GM12878 (cell line): ENCODE results near the gene CEP131. TPM values are rescaled to one million over a fixed set of nuclear protein-coding genes. Genes with fewer than 3 reads are reported as not detected.

Source experiments
- ATAC-seq: fragments of 200-7000 bp; cut with Tn5 transposase; 3 replicates; pipeline ENCODE4 v1.9.1; 2020; ENCODE audit warnings: mild to moderate bottlenecking, moderate library complexity
- BruUV-seq: library from RNA; stranded (reverse); fragments of 400-500 nt; replicated peaks from 2 replicates; lab custom pipeline; 2021; lab: Mats Ljungman, UMichigan
- CTCF ChIA-PET: fragments of 300-600 bp; sonication (Branson Sonifier 250); formaldehyde crosslinking; extraction: SDS; loops from one replicate; lab custom pipeline; 2021; ENCODE audit warnings: inconsistent platforms; lab: Yijun Ruan, JAX
- POLR2A ChIA-PET: fragments of 350-600 bp; formaldehyde crosslinking; extraction: SDS; loops from one replicate; lab custom pipeline; 2021; ENCODE audit warnings: inconsistent platforms; lab: Charles Lee
- RAD21 ChIA-PET: fragments of 300-600 bp; sonication (Branson Sonifier 250); formaldehyde crosslinking; loops from one replicate; lab custom pipeline; 2023; ENCODE audit warnings: antibody characterized with exemption; ENCODE audit not compliant: unreplicated experiment; lab: Charles Lee
- SMC1A ChIA-PET: fragments of 300-600 bp; sonication (Branson Sonifier 250); formaldehyde crosslinking; loops from one replicate; lab custom pipeline; 2023; ENCODE audit not compliant: unreplicated experiment, uncharacterized antibody; lab: Charles Lee
- DNase-seq: peaks from one replicate; pipeline ENCODE4 v3.0.0-alpha.2; 2011; ENCODE audit warnings: low read depth, low spot score
- FAIRE-seq: peaks from 3 replicates; lab custom pipeline; 2011; peaks lifted over from hg19 to GRCh38; lab: Jason Lieb, UNC
- H2AFZ ChIP-seq: 2 replicates; pipeline ENCODE4 v1.6.0; 2011; ENCODE audit warnings: low read depth, low read length, control low read depth; ENCODE audit not compliant: control insufficient read depth
- H3K27ac ChIP-seq: 2 replicates; pipeline ENCODE4 v1.5.1; 2011; ENCODE audit warnings: control low read depth; ENCODE audit not compliant: control insufficient read depth, insufficient read depth
- H3K27me3 ChIP-seq, 2 experiments: replicated peaks in 1 of 2; 2 replicates each; pipeline versions ENCODE4 v1.6.0 to v1.6.1; 2011; ENCODE audit warnings: low read length in 1 of 2; ENCODE audit not compliant: control insufficient read depth in 2 of 2, insufficient read depth in 2 of 2
- H3K36me3 ChIP-seq, 2 experiments: 2 replicates each; pipeline ENCODE4 v1.5.1; 2011; ENCODE audit warnings: low read length in 1 of 2; ENCODE audit not compliant: control insufficient read depth in 2 of 2, insufficient read depth in 2 of 2
- H3K4me1 ChIP-seq: 2 replicates; pipeline ENCODE4 v1.6.1; 2011; ENCODE audit warnings: mild to moderate bottlenecking, low read length, moderate library complexity, mixed read lengths; ENCODE audit not compliant: control insufficient read depth, insufficient read depth
- H3K4me2 ChIP-seq: 2 replicates; pipeline ENCODE4 v1.6.0; 2011; ENCODE audit warnings: control low read depth; ENCODE audit not compliant: control insufficient read depth, insufficient read depth
- H3K4me3 ChIP-seq: fragments of 200-600 bp; sonication (generic); 2 replicates; pipeline ENCODE4 v1.5.1; 2016
- H3K79me2 ChIP-seq: 2 replicates; pipeline ENCODE4 v1.6.0; 2011; ENCODE audit warnings: low read length; ENCODE audit not compliant: control insufficient read depth, insufficient read depth
- H3K9ac ChIP-seq: 2 replicates; pipeline ENCODE4 v1.8.0; 2011; ENCODE audit warnings: low read length, control low read depth, mixed read lengths; ENCODE audit not compliant: control insufficient read depth, insufficient read depth
- H3K9me3 ChIP-seq: replicated peaks from 3 replicates; pipeline ENCODE4 v1.5.1; 2011; ENCODE audit warnings: mild to moderate bottlenecking, low read length; ENCODE audit not compliant: control insufficient read depth, insufficient read depth
- H4K20me1 ChIP-seq: 2 replicates; pipeline ENCODE4 v1.6.0; 2011; ENCODE audit not compliant: control insufficient read depth, insufficient read depth
- GABPA ChIP-seq: IDR thresholded peaks from 2 replicates; pipeline ENCODE4 v1.6.1; 2014; ENCODE audit warnings: antibody characterized with exemption, low read depth, mild to moderate bottlenecking, inconsistent platforms
- HCFC1 ChIP-seq: fragments of 150-350 bp; IDR thresholded peaks from 2 replicates; pipeline ENCODE4 v1.6.1; 2014; ENCODE audit warnings: low read length
- KAT2A ChIP-seq: conservative IDR thresholded peaks from 2 replicates; pipeline ENCODE4 v1.6.1; 2011; ENCODE audit warnings: low read depth, low read length; ENCODE audit not compliant: control insufficient read depth
- NFYA ChIP-seq: IDR thresholded peaks from 2 replicates; pipeline ENCODE4 v1.6.1; 2011; ENCODE audit warnings: low read depth, mild to moderate bottlenecking, low read length, improper control_type of control experiment, borderline replicate concordance
- NFYB ChIP-seq: IDR thresholded peaks from 2 replicates; pipeline ENCODE4 v1.6.1; 2011; ENCODE audit warnings: low read depth, mild to moderate bottlenecking, low read length, improper control_type of control experiment, moderate library complexity; ENCODE audit not compliant: insufficient read depth
- PAX5 ChIP-seq: IDR thresholded peaks from 2 replicates; pipeline ENCODE4 v1.6.1; 2011; ENCODE audit warnings: low read depth, low read length, borderline replicate concordance
- RAD51 ChIP-seq: fragments of 450-650 bp; IDR thresholded peaks from 2 replicates; pipeline ENCODE4 v1.6.1; 2016; ENCODE audit warnings: moderate library complexity, mild to moderate bottlenecking, inconsistent platforms
- RCOR1 ChIP-seq: conservative IDR thresholded peaks from 2 replicates; pipeline ENCODE4 v1.6.1; 2012; ENCODE audit warnings: low read depth, low read length, improper control_type of control experiment
- STAT1 ChIP-seq: fragments of 450-650 bp; conservative IDR thresholded peaks from 2 replicates; pipeline ENCODE4 v1.6.1; 2014; ENCODE audit warnings: antibody characterized with exemption, mild to moderate bottlenecking
- TBL1XR1 ChIP-seq: IDR thresholded peaks from 2 replicates; pipeline ENCODE4 v1.6.1; 2012; ENCODE audit warnings: low read depth, low read length, improper control_type of control experiment
- ZNF384 ChIP-seq: IDR thresholded peaks from 2 replicates; pipeline ENCODE4 v1.6.1; 2012; ENCODE audit warnings: low read depth, mild to moderate bottlenecking, low read length, improper control_type of control experiment, borderline replicate concordance
- ZZZ3 ChIP-seq: IDR thresholded peaks from 2 replicates; pipeline ENCODE4 v1.6.1; 2011; ENCODE audit warnings: low read depth; ENCODE audit not compliant: control insufficient read depth, insufficient read length
- WGBS: methylation state at CpG from one replicate; pipeline ENCODE4 v1.1.6; 2016; ENCODE audit warnings: low lambda C conversion rate; ENCODE audit not compliant: insufficient replicate concordance, insufficient coverage; ENCODE audit errors: missing lambda C conversion rate; 5-methylcytosine and 5-hydroxymethylcytosine counted together
- in situ Hi-C: fragments of 300-500 bp; cut with MboI; formaldehyde crosslinking; loops from 9 replicates; pipeline ENCODE4 v1.14.3; 2018; ENCODE audit warnings: mixed read lengths
- intact Hi-C: fragments of 100-400 bp; cut with micrococcal nuclease; formaldehyde crosslinking; loops from one replicate; pipeline ENCODE4 v1.14.2; 2022; ENCODE audit not compliant: unreplicated experiment
- polyA plus RNA-seq, 11 experiments: library from polyadenylated mRNA; depleted of rRNA in 4 of 11; unstranded in 6 of 11; stranded (reverse) in 5 of 11; fragments of >200 nt; fragmentation: Nextera tagmentation in 4 of 11; fragmentation: Illumina TruSeq in 1 of 11; extraction: Ambion mirVana in 4 of 11; extraction: Trizol in 1 of 11; gene quantifications; 1 replicate in 1 of 11; 2 replicates in 10 of 11; pipeline versions ENCODE4 v1.2.1 to v1.2.3, GENCODE V29; 2011 to 2016; ENCODE audit warnings: inconsistent platforms in 2 of 11, missing spikeins in 2 of 11, low read depth in 1 of 11
- total RNA-seq, 4 experiments: library from RNA; depleted of rRNA in 3 of 4; stranded (reverse); fragments of >200 nt in 3 of 4; fragmentation: Illumina TruSeq in 1 of 4; extraction: Trizol in 1 of 4; gene quantifications; 2 replicates each; pipeline versions ENCODE4 v1.2.1 to v1.2.3, GENCODE V29; 2013 to 2021
- TF ChIP-seq, protein P1 (sequence below): fragments of 450-650 bp; IDR thresholded peaks from 2 replicates; pipeline ENCODE4 v1.6.1; 2017; ENCODE audit warnings: mild to moderate bottlenecking, moderate library complexity
- TF ChIP-seq, protein P2 (sequence below): fragments of 450-650 bp; formaldehyde crosslinking; IDR thresholded peaks from 2 replicates; pipeline ENCODE4 v1.4.0; 2022; ENCODE audit warnings: mild to moderate bottlenecking, moderate library complexity
- TF ChIP-seq, protein P3 (sequence below): fragments of 450-650 bp; IDR thresholded peaks from 2 replicates; pipeline ENCODE4 v1.6.1; 2017; ENCODE audit warnings: mild to moderate bottlenecking

Gene CEP131
- total and polyA plus RNA-seq, 10 of the 15 experiments (the other 5 are each of a cell fraction or from before 2014, with no cell fraction given), result 0.05 to 17.3 (median 6.7) TPM

DNA sequence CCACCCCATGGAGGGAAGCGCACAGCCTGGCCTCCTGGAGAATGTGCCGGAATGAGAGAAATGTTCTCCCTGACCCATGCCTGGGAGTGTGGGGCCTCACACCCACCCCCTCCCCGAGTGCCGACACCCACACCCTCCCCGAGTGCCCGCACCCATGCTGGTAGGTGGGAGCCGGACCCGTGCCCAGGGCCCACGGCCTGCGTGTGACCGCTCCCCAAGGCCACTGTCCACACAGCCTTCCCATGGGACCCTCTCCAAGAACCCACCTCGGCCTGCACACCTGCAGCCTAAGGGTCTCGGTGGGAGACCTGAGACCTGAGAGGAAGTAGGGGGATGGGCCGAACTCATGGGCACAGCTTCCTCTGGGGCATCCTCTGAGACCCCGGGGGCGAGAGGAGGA lies 60.8 kb downstream of the CEP131 start (continued):
- TF ChIP-seq, protein P1, sequence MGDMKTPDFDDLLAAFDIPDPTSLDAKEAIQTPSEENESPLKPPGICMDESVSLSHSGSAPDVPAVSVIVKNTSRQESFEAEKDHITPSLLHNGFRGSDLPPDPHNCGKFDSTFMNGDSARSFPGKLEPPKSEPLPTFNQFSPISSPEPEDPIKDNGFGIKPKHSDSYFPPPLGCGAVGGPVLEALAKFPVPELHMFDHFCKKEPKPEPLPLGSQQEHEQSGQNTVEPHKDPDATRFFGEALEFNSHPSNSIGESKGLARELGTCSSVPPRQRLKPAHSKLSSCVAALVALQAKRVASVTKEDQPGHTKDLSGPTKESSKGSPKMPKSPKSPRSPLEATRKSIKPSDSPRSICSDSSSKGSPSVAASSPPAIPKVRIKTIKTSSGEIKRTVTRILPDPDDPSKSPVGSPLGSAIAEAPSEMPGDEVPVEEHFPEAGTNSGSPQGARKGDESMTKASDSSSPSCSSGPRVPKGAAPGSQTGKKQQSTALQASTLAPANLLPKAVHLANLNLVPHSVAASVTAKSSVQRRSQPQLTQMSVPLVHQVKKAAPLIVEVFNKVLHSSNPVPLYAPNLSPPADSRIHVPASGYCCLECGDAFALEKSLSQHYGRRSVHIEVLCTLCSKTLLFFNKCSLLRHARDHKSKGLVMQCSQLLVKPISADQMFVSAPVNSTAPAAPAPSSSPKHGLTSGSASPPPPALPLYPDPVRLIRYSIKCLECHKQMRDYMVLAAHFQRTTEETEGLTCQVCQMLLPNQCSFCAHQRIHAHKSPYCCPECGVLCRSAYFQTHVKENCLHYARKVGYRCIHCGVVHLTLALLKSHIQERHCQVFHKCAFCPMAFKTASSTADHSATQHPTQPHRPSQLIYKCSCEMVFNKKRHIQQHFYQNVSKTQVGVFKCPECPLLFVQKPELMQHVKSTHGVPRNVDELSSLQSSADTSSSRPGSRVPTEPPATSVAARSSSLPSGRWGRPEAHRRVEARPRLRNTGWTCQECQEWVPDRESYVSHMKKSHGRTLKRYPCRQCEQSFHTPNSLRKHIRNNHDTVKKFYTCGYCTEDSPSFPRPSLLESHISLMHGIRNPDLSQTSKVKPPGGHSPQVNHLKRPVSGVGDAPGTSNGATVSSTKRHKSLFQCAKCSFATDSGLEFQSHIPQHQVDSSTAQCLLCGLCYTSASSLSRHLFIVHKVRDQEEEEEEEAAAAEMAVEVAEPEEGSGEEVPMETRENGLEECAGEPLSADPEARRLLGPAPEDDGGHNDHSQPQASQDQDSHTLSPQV, result no peak

GRCh38 chr17:81161536-81161935 lies 61.2 kb downstream of the CEP131 start:
- ChIA-PET SMC1A (no interaction called here), POLR2A (no interaction called here), CTCF (no interaction called here), RAD21 (no interaction called here)
- H2AFZ ChIP-seq, result no peak overlapping the region
- no peaks in the 10 kb centered on the region for H3K9me3 ChIP-seq
- no peak overlapping the region for H3K27ac ChIP-seq
- H3K4me3 ChIP-seq, result no peak overlapping the region
- H3K79me2 ChIP-seq, result no peaks in the 10 kb centered on the region
- no peaks in the 10 kb centered on the region for H3K4me1 ChIP-seq
- no peak overlapping the region for H3K4me2 ChIP-seq
- WGBS, result 40% methylated on average over 15 of the region's 15 CpGs
- in situ Hi-C loops, result no loop called here
- no peaks in the 10 kb centered on the region for H3K36me3 ChIP-seq
- FAIRE-seq (no peak), DNase-seq (no peak), ATAC-seq (no peak)
- no peak overlapping the region for H3K9ac ChIP-seq
- H3K27me3 ChIP-seq, result no peaks in the 10 kb centered on the region; a peak in 2 of 4 replicates
- intact Hi-C loops, result no loop called here
- BruUV-seq, result no TSS peak
- H4K20me1 ChIP-seq, result no peaks in the 10 kb centered on the region
- TF ChIP-seq PAX5, result no peak
- TF ChIP-seq TBL1XR1, result no peak
- TF ChIP-seq ZZZ3, result no peak
- no peak for TF ChIP-seq GABPA
- no peak for TF ChIP-seq NFYA
- no peak for TF ChIP-seq KAT2A
- no peak for TF ChIP-seq STAT1
- TF ChIP-seq HCFC1, result no peak
- no peak for TF ChIP-seq ZNF384
- no peak for TF ChIP-seq RCOR1
- TF ChIP-seq, protein P2, sequence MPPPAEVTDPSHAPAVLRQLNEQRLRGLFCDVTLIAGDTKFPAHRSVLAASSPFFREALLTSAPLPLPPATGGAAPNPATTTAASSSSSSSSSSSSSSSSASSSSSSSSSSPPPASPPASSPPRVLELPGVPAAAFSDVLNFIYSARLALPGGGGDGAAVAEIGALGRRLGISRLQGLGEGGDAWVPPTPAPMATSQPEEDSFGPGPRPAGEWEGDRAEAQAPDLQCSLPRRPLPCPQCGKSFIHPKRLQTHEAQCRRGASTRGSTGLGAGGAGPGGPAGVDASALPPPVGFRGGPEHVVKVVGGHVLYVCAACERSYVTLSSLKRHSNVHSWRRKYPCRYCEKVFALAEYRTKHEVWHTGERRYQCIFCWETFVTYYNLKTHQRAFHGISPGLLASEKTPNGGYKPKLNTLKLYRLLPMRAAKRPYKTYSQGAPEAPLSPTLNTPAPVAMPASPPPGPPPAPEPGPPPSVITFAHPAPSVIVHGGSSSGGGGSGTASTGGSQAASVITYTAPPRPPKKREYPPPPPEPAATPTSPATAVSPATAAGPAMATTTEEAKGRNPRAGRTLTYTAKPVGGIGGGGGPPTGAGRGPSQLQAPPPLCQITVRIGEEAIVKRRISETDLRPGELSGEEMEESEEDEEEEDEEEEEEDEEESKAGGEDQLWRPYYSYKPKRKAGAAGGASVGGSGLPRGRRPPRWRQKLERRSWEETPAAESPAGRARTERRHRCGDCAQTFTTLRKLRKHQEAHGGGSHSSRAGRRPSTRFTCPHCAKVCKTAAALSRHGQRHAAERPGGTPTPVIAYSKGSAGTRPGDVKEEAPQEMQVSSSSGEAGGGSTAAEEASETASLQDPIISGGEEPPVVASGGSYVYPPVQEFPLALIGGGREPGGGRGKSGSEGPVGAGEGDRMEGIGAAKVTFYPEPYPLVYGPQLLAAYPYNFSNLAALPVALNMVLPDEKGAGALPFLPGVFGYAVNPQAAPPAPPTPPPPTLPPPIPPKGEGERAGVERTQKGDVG, result no peak
- TF ChIP-seq, protein P3, sequence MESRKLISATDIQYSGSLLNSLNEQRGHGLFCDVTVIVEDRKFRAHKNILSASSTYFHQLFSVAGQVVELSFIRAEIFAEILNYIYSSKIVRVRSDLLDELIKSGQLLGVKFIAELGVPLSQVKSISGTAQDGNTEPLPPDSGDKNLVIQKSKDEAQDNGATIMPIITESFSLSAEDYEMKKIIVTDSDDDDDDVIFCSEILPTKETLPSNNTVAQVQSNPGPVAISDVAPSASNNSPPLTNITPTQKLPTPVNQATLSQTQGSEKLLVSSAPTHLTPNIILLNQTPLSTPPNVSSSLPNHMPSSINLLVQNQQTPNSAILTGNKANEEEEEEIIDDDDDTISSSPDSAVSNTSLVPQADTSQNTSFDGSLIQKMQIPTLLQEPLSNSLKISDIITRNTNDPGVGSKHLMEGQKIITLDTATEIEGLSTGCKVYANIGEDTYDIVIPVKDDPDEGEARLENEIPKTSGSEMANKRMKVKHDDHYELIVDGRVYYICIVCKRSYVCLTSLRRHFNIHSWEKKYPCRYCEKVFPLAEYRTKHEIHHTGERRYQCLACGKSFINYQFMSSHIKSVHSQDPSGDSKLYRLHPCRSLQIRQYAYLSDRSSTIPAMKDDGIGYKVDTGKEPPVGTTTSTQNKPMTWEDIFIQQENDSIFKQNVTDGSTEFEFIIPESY, result no peak
- TF ChIP-seq NFYB, result no peak
- no peak for TF ChIP-seq RAD51
